T-cell (primary cell): ENCODE results near the gene BACE2. TPM values are rescaled to one million over a fixed set of nuclear protein-coding genes. Genes with fewer than 3 reads are reported as not detected.
"Not testable (repeated sequence)": the region's sequence is repeated elsewhere in the genome, so short reads cannot be mapped to it uniquely, and the experiment has no call there.

Experiments used
- ATAC-seq, 4 experiments: fragments of 200-7000 bp in 3 of 4; fragments of 150-1000 bp in 1 of 4; cut with Tn5 transposase; replicated peaks in 1 of 4; 1 replicate in 3 of 4; 2 replicates in 1 of 4; pipeline ENCODE4 v1.10.0; 2021; ENCODE audit warnings: moderate library complexity in 3 of 4, mild to moderate bottlenecking in 2 of 4, moderate number of reproducible peaks in 1 of 4
- CTCF ChIA-PET, 2 donors: fragments of 300-600 bp; sonication (Branson Sonifier 250); formaldehyde crosslinking; loops; one replicate each; lab custom pipeline; 2022; ENCODE audit warnings: antibody characterized with exemption in 2 of 2; lab: Charles Lee
- POLR2A ChIA-PET, 2 donors: fragments of 300-600 bp; sonication (Branson Sonifier 250); formaldehyde crosslinking; loops; one replicate each; lab custom pipeline; 2022; ENCODE audit warnings: antibody characterized with exemption in 2 of 2; lab: Charles Lee
- DNase-seq, 35 experiments: peaks; one replicate each; pipeline versions ENCODE4 v3.0.0 to v3.0.0-alpha.2; 2013 to 2023
- H3K27ac ChIP-seq: one replicate; pipeline ENCODE4 v1.5.1; 2013; ENCODE audit warnings: low read length
- H3K27me3 ChIP-seq, 2 experiments: replicated peaks in 1 of 2; 1 replicate in 1 of 2; 2 replicates in 1 of 2; pipeline versions ENCODE4 v1.6.1 to v1.7.0; 2013; ENCODE audit warnings: low read length in 1 of 2, mixed read lengths in 1 of 2; ENCODE audit not compliant: control insufficient read depth in 2 of 2, insufficient read depth in 2 of 2; ENCODE audit errors: extremely low read depth in 1 of 2
- H3K36me3 ChIP-seq, 2 donors: 1 replicate in 1 of 2; 2 replicates in 1 of 2; pipeline versions ENCODE4 v1.6.1 to v1.7.0; 2013; ENCODE audit warnings: low read length in 1 of 2; ENCODE audit not compliant: control insufficient read depth in 2 of 2, insufficient read depth in 1 of 2; ENCODE audit errors: extremely low read depth in 1 of 2
- H3K4me1 ChIP-seq, 2 experiments: 1 replicate in 1 of 2; 2 replicates in 1 of 2; pipeline versions ENCODE4 v1.6.1 to v1.7.0; 2013; ENCODE audit warnings: low read length in 2 of 2, mixed read lengths in 1 of 2; ENCODE audit not compliant: insufficient read depth in 2 of 2, control insufficient read depth in 1 of 2; ENCODE audit errors: extremely low read depth in 1 of 2
- H3K4me3 ChIP-seq, 2 donors: 1 replicate in 1 of 2; 2 replicates in 1 of 2; pipeline versions ENCODE4 v1.5.1 to v1.7.0; 2013; ENCODE audit warnings: mild to moderate bottlenecking in 2 of 2, low read length in 1 of 2, moderate library complexity in 1 of 2; ENCODE audit not compliant: control insufficient read depth in 1 of 2; ENCODE audit errors: extremely low read depth in 1 of 2
- H3K9me3 ChIP-seq: 2 replicates; pipeline ENCODE4 v1.7.0; 2013
- H3K27ac Mint-ChIP-seq, 2 donors: one replicate each; pipeline ENCODE4 v1.8.0; 2020 to 2021; ENCODE audit warnings: mild to moderate bottlenecking in 2 of 2, mixed read lengths in 2 of 2
- H3K27me3 Mint-ChIP-seq, 2 donors: one replicate each; pipeline ENCODE4 v1.8.0; 2021 to 2022; ENCODE audit warnings: mixed read lengths in 2 of 2
- H3K36me3 Mint-ChIP-seq: one replicate; pipeline ENCODE4 v1.8.0; 2021; ENCODE audit warnings: mixed read lengths
- H3K4me1 Mint-ChIP-seq, 3 donors: one replicate each; pipeline ENCODE4 v1.8.0; 2020 to 2022; ENCODE audit warnings: mixed read lengths in 3 of 3, mild to moderate bottlenecking in 1 of 3
- H3K4me3 Mint-ChIP-seq, 3 donors: one replicate each; pipeline ENCODE4 v1.8.0; 2020 to 2022; ENCODE audit warnings: mild to moderate bottlenecking in 3 of 3, mixed read lengths in 3 of 3, moderate library complexity in 3 of 3
- H3K9me3 Mint-ChIP-seq, 3 donors: one replicate each; pipeline ENCODE4 v1.8.0; 2020 to 2022; ENCODE audit warnings: mixed read lengths in 3 of 3
- whole genome bisulfite sequencing: methylation state at CpG from one replicate; pipeline ENCODE4 v1.1.5; 2013; ENCODE audit warnings: missing lambda C conversion rate; ENCODE audit not compliant: insufficient coverage; 5-methylcytosine and 5-hydroxymethylcytosine counted together
- total RNA-seq, 35 experiments: library from RNA in 6 of 35; stranded (reverse) in 6 of 35; fragments of 120-200 nt in 1 of 35; gene quantifications; one replicate each; pipeline versions ENCODE4 v1.2.1 to v1.2.4 and lab custom pipeline; 2013 to 2026

BACE2 gene
- total RNA-seq, 5 donors from 2014 or later (not counting 1 experiment from before 2014, with no cell fraction given): 0.30 to 1.1 (median 0.68) TPM

DNA sequence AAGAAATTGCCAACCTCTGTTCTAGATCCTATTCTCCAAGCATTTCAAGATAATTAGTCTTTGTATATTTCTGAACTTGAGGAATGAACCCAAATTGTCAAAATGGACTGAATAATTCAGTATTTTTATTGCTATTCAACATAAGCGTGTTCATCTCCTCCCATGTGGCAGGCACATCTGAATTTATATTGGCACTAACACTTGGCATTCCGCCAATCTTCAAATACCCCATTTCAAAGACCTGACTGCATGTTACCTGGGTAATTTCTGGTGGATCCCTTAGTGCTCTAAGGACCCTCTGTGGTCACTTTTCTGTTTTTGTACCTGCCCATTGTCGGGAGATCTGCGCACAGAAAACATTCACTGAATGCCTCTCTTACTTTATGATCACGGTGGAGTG lies 66.6 kb downstream of the BACE2 start:
- ChIA-PET CTCF (no interaction called here), POLR2A (no interaction called here)
- Mint-ChIP-seq H3K27me3 (peaks cover 9 to 13% of the 10 kb centered on the region in 2 donors), H3K9me3 (no peaks in the 10 kb centered on the region), H3K4me1 (no peaks in the 10 kb centered on the region), H3K4me3 (no peak overlapping the region), H3K27ac (no peak overlapping the region), H3K36me3 (no peaks in the 10 kb centered on the region)
- H3K4me1 ChIP-seq: no peaks in the 10 kb centered on the region
- H3K4me3 ChIP-seq: no peak overlapping the region
- H3K27me3 ChIP-seq: peaks cover 0 to 5% of the 10 kb centered on the region in 2 experiments
- no peak for DNase-seq
- WGBS: 98% methylated on average over 5 of the region's 5 CpGs
- H3K27ac ChIP-seq: no peak overlapping the region
- H3K36me3 ChIP-seq: no peaks in the 10 kb centered on the region
- no peaks in the 10 kb centered on the region for H3K9me3 ChIP-seq
- ATAC-seq: no peak

DNA sequence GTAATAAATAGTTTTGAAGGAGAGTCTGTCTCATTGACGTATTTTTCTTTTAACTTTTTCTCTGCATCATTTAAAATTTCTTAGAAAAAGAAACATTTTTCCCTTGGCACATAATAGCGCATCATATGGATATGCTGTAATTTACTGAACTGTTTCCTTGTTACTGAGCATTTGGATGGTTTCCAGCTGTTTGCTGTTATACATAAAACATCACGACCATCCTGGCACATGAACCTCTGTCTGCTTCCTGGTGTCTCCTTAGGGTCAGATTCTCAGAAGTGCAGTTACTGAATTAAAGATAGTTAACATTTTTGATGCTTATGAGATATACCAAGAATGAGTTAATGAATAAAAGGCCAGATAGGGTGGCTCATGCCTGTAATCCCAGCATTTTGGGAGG lies 67.2 kb downstream of the BACE2 start:
- ATAC-seq (no peak), DNase-seq (no peak)
- H3K27me3 Mint-ChIP-seq: peaks cover 9 to 13% of the 10 kb centered on the region in 2 donors
- Histone ChIP-seq H3K27ac (no peak overlapping the region), H3K4me1 (no peaks in the 10 kb centered on the region), H3K9me3 (no peaks in the 10 kb centered on the region), H3K27me3 (peaks cover 0 to 6% of the 10 kb centered on the region in 2 experiments), H3K36me3 (no peaks in the 10 kb centered on the region), H3K4me3 (no peak overlapping the region)
- WGBS: no CpG with 5 or more reads among the region's 3 CpGs
- no peaks in the 10 kb centered on the region for H3K9me3 Mint-ChIP-seq
- H3K4me1 Mint-ChIP-seq: no peaks in the 10 kb centered on the region
- ChIA-PET POLR2A (no interaction called here), CTCF (no interaction called here)
- H3K4me3 Mint-ChIP-seq: no peak overlapping the region
- H3K27ac Mint-ChIP-seq: no peak overlapping the region
- H3K36me3 Mint-ChIP-seq: no peaks in the 10 kb centered on the region

DNA sequence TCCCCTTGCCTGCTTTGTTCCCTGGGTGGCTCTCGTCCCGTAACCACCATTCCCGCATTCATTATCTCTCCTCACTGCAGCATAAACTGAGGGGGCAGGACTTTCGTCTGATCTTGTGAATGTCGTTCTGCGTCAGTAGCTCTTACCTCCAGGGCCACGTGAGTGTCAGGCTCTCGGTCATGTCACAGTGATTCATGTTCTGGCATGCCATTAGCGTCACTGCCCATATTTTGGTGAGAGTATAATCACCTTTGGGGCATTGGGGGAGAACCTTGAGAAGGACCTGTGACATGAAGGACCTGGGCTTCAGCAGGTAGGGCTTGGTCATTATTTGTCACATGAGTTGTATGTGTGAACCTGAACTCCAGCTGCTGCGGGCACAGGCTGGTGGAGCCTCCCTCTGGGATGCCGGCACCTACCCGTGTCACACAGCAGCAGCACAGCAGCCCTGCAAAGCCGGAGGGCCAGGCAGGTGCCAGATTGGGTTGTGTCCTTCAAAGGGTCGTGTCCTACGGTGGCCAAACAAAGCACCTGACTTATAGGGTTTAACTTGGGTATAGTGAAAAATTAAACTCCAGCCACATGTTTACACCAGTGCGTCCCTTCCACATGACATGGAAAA lies 68.5 kb downstream of the BACE2 start:
- Mint-ChIP-seq H3K4me1 (no peaks in the 10 kb centered on the region), H3K27me3 (peaks cover 7 to 13% of the 10 kb centered on the region in 2 donors), H3K27ac (no peak overlapping the region), H3K4me3 (no peak overlapping the region), H3K36me3 (no peaks in the 10 kb centered on the region), H3K9me3 (no peaks in the 10 kb centered on the region)
- Histone ChIP-seq H3K4me1 (no peaks in the 10 kb centered on the region), H3K27me3 (peaks cover 0 to 13% of the 10 kb centered on the region in 2 experiments), H3K36me3 (no peaks in the 10 kb centered on the region), H3K27ac (no peak overlapping the region), H3K4me3 (no peak overlapping the region), H3K9me3 (no peaks in the 10 kb centered on the region)
- CTCF ChIA-PET: no interaction called here
- ATAC-seq (no peak), DNase-seq (no peak)
- POLR2A ChIA-PET: no interaction called here
- WGBS: 87% methylated on average over 9 of the region's 16 CpGs

DNA sequence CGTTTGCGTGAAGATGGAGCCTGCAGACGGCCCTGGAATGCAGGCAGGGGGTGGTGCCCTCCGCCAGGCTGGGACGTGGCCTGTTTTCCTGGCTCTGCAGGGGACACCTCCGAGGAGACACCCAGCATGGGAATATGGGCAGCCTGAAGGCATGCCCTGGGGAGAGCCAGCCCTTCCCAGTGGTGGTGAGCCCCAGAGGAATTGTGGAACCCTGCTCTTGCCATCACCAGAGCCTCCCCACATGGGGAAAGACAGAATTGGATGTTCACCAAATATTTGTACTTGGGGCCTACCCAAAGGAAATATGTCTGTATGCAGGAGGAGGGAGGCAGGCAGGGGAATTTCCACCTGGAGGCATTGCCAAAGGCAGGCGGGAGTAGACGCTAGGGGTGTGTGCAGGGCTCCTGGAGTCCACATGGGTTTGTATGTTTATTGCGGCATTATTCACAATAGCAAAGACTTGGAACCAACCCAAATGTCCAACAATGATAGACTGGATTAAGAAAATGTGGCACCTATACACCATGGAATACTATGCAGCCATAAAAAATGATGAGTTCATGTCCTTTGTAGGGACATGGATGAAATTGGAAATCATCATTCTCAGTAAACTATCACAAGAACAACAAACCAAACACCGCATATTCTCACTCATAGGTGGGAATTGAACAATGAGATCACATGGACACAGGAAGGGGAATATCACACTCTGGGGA lies 70.3 kb downstream of the BACE2 start:
- H3K36me3 Mint-ChIP-seq, CTCF ChIA-PET, H3K27ac ChIP-seq, H3K4me1 Mint-ChIP-seq, H3K27me3 Mint-ChIP-seq, ATAC-seq, H3K4me3 Mint-ChIP-seq, H3K4me1 ChIP-seq, H3K36me3 ChIP-seq, DNase-seq, H3K27ac Mint-ChIP-seq, POLR2A ChIA-PET, H3K9me3 ChIP-seq, H3K4me3 ChIP-seq, H3K9me3 Mint-ChIP-seq: not testable (repeated sequence)
- 88% methylated on average over 7 of the region's 10 CpGs for WGBS
- peaks cover 0 to 13% of the 10 kb centered on the region in 2 experiments for H3K27me3 ChIP-seq

DNA sequence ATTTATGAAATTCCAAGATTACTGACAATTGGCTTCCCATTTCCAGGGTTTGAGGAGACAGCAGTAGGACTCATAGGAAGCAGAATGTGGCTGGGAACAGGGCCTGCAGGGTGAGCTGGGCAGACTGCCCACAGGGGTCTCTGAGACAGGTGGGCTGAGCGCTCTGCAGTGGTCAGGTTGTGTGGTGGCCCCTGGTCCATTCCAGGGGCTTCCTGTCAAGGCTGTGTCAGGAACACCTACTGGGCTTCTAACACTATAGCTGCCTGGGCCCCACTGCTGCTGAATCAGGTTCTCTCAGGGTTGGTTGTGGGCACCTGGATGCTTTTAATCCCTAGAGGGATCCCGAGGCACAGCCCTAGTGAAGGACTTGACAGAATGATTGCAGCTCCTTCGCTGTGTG lies 72.1 kb downstream of the BACE2 start:
- POLR2A ChIA-PET: no interaction called here
- Mint-ChIP-seq H3K27me3 (peaks cover 1 to 7% of the 10 kb centered on the region in 2 donors), H3K4me3 (no peak overlapping the region), H3K4me1 (no peaks in the 10 kb centered on the region), H3K27ac (no peak overlapping the region), H3K9me3 (no peaks in the 10 kb centered on the region), H3K36me3 (no peaks in the 10 kb centered on the region)
- no peaks in the 10 kb centered on the region for H3K36me3 ChIP-seq
- H3K9me3 ChIP-seq: no peaks in the 10 kb centered on the region
- ATAC-seq: no peak
- H3K27ac ChIP-seq: no peak overlapping the region
- CTCF ChIA-PET: no interaction called here
- H3K27me3 ChIP-seq: peaks cover 0 to 13% of the 10 kb centered on the region in 2 experiments
- WGBS: 90% methylated on average over 3 of the region's 3 CpGs
- no peaks in the 10 kb centered on the region for H3K4me1 ChIP-seq
- no peak overlapping the region for H3K4me3 ChIP-seq
- DNase-seq: no peak

DNA sequence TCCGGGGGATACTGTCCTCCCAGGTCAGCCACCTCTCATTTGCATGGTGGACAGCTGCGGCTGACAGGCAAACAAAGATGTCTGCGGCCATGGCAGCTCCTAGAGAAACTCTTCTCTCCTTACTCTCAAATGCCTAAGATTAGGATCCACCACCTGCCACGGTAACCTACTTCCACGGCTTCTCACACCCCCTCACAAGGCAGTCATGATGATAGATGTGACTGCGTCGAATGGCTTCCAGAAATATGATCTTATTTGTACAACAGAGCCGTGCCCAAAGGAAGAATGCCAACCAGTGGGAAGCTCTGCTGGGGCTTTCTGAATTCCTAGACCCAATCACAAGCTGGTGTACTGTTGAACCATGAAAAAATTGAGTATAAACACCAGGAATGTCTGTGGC lies 73.4 kb downstream of the BACE2 start:
- Mint-ChIP-seq H3K36me3 (no peaks in the 10 kb centered on the region), H3K27ac (no peak overlapping the region), H3K4me1 (no peaks in the 10 kb centered on the region), H3K9me3 (no peaks in the 10 kb centered on the region), H3K27me3 (peaks cover 1 to 6% of the 10 kb centered on the region in 2 donors), H3K4me3 (no peak overlapping the region)
- POLR2A ChIA-PET: no interaction called here
- WGBS: 87% methylated on average over 6 of the region's 8 CpGs
- CTCF ChIA-PET: no interaction called here
- Histone ChIP-seq H3K9me3 (no peaks in the 10 kb centered on the region), H3K36me3 (no peaks in the 10 kb centered on the region), H3K27me3 (peaks cover 0 to 21% of the 10 kb centered on the region in 2 experiments), H3K4me1 (no peaks in the 10 kb centered on the region), H3K4me3 (no peak overlapping the region), H3K27ac (no peak overlapping the region)
- DNase-seq (no peak), ATAC-seq (no peak)
